Transverse colon (tissue), 4 donors: ENCODE measurements around the gene MAGEB1.

Experiments used
- CTCF ChIP-seq, 5 experiments: fragments of 200-600 bp in 3 of 5; fragments of 450-650 bp in 2 of 5; sonication (generic) in 3 of 5; IDR thresholded peaks; 1 replicate in 2 of 5; 2 replicates in 3 of 5; pipeline ENCODE4 v1.5.1; 2016 to 2017; ENCODE audit warnings: antibody characterized with exemption in 5 of 5, inconsistent platforms in 3 of 5, mild to moderate bottlenecking in 2 of 5, moderate library complexity in 1 of 5
- EP300 ChIP-seq: sonication (generic); formaldehyde crosslinking; IDR thresholded peaks from one replicate; pipeline ENCODE4 v1.6.1; 2017; ENCODE audit warnings: antibody characterized with exemption, low read depth
- POLR2A ChIP-seq: fragments of 450-650 bp; IDR thresholded peaks from one replicate; pipeline ENCODE4 v1.6.1; 2016; ENCODE audit warnings: antibody characterized with exemption, mild to moderate bottlenecking, moderate library complexity
- POLR2AphosphoS5 ChIP-seq, 3 donors: sonication (generic); formaldehyde crosslinking; IDR thresholded peaks; one replicate each; pipeline ENCODE4 v1.6.1; 2016; ENCODE audit warnings: antibody characterized with exemption in 3 of 3

DNA sequence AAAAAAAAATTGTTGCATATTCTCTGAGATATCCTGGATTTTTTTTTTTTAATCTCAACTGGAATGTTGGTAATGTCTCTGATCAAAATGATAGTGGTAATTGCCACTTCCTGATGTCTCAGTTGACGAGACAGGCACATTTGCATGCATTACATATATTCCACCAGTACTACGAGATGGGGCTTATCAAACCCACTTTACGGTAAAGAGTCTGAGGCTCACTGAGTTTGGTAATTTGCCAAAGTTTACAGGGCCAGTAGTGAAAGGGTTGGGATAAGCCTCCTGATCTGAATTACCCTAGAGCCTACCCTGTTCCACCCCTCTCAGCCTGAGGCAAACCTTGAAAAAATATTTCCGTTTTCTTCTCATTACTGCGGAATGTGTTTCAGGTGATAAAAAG, 26.3 kb upstream of the MAGEB1 start:
- TF ChIP-seq CTCF (IDR thresholded peaks at IDR 0.05), result no peak
- TF ChIP-seq POLR2A, result no peak
- TF ChIP-seq POLR2AphosphoS5 (IDR thresholded peaks at IDR 0.05), result no peak
- no peak for TF ChIP-seq EP300
